Measurements from ENCODE around the gene GATAD2B.

DNA sequence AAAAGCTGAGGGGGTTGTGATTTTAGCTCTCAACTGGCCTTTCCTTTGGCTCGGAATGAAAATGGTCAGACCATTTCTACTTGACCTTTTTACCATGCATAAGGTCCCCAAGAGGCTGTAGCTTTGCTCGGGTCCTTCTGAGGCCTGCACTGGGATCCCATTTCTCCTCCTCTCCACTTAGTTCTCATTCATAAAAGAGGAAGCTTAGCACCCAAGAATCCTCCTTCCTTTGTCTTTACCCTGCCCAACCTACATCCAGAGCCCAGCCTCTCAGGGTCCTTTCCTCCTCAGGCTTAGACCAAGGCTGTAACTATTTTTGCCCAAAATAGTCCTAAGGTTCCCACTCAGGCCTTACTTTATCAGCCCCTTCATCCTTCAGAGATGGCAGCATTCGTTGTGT, 153.6 kb downstream of the GATAD2B start:
- TF ChIP-seq, protein P1, sequence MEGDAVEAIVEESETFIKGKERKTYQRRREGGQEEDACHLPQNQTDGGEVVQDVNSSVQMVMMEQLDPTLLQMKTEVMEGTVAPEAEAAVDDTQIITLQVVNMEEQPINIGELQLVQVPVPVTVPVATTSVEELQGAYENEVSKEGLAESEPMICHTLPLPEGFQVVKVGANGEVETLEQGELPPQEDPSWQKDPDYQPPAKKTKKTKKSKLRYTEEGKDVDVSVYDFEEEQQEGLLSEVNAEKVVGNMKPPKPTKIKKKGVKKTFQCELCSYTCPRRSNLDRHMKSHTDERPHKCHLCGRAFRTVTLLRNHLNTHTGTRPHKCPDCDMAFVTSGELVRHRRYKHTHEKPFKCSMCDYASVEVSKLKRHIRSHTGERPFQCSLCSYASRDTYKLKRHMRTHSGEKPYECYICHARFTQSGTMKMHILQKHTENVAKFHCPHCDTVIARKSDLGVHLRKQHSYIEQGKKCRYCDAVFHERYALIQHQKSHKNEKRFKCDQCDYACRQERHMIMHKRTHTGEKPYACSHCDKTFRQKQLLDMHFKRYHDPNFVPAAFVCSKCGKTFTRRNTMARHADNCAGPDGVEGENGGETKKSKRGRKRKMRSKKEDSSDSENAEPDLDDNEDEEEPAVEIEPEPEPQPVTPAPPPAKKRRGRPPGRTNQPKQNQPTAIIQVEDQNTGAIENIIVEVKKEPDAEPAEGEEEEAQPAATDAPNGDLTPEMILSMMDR (IDR thresholded peaks at IDR 0.05; ENCODE audit: low read length), result no peak
- no peak for TF ChIP-seq EZH2 (IDR thresholded peaks at IDR 0.05; ENCODE audit: borderline replicate concordance, low read length)

Data from OCI-LY1 (cell line).